AG04450 (cell line): Measurements from ENCODE around the gene RAB3IL1. TPM values are rescaled to one million over a fixed set of nuclear protein-coding genes. Genes with fewer than 3 reads are reported as not detected.

Experiments
- CTCF ChIA-PET: fragments of 300-600, 350-600 bp; formaldehyde crosslinking; extraction: SDS; loops from one replicate; lab custom pipeline; 2022; ENCODE audit warnings: antibody characterized with exemption, inconsistent platforms; lab: Charles Lee
- POLR2A ChIA-PET: fragments of 350-600 bp; formaldehyde crosslinking; extraction: SDS; loops from one replicate; lab custom pipeline; 2021; ENCODE audit warnings: antibody characterized with exemption, inconsistent platforms; lab: Yijun Ruan, JAX
- DNase-seq: peaks from one replicate; pipeline ENCODE4 v3.0.0-alpha.2; 2011; ENCODE audit warnings: low read depth, low spot score
- H3K27ac ChIP-seq: one replicate; pipeline ENCODE4 v1.5.1; 2012; ENCODE audit warnings: low read depth, low read length, control low read depth
- H3K27me3 ChIP-seq: one replicate; pipeline ENCODE4 v1.6.0; 2012; ENCODE audit warnings: low read length; ENCODE audit not compliant: control insufficient read depth, insufficient read depth
- H3K4me3 ChIP-seq: 2 replicates; pipeline ENCODE4 v1.5.1; 2011; ENCODE audit warnings: mild to moderate bottlenecking, low read depth, low read length, control low read depth
- H3K9me3 ChIP-seq: 2 replicates; pipeline ENCODE4 v1.5.1; 2012; ENCODE audit warnings: low read length; ENCODE audit not compliant: control insufficient read depth, insufficient read depth
- CTCF ChIP-seq: IDR thresholded peaks from 2 replicates; pipeline ENCODE4 v1.5.1; 2011; ENCODE audit warnings: low read depth, low read length, control low read depth, inconsistent platforms
- polyA plus RNA-seq: library from polyadenylated mRNA; depleted of rRNA; stranded (reverse); fragments of >200 nt; gene quantifications from 2 replicates; pipeline ENCODE4 v1.2.3, GENCODE V29; 2011

RAB3IL1 gene
- polyA plus RNA-seq, 1 experiment: 2.7 TPM

DNA sequence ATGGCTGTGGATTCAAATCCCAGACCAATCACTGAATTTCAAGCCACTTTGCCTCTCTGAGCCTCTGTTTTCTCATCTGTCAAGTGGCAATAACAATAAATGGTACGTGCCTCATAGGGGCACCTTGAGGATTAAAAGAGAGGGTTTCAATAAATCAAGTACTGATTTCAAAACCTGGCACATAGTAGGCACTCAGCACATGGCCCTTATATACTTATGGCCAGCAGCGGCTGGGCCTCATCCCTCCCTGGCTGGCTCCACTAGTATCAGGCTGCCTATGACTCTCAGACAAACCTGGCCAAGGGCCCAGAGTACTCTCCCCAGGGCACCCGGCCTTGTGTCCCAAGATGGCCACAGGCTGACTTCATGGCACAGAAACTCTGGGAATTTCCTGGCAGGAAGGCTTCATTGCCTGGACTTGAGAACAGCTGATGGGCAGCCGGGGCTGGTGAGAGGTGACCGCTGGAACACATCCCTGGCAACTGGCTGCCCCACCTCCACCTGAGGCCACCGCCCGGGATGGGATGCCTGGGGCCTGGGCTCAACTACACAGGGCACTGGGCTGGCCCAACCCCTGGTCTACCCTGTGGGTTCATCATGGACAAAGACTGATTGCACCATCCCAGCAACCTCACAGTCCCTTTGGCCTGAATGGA, 29.4 kb downstream of the RAB3IL1 start:
- H3K4me3 ChIP-seq: no peak overlapping the region

DNA sequence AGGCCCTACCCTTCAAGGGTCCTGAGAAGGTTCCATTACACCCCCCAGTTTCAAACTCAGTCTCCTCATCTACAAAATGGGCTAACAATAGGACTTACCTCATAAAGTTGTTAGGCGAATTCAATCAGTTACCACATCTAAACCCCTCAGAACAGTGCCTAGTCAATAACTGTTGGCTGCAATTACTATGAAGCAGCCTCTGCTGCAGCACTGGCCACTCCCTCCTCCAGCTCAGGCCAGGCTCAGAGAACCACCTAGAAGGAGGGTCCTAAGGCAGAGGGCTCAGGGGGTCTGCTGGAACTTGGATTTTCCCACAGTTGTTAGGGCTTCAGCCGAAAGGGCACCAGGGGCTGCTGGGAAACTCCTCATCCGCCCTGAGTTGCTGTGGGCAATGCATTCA, 30.7 kb downstream of the RAB3IL1 start:
- DNase-seq: no peak
- Histone ChIP-seq H3K4me3 (no peak overlapping the region), H3K9me3 (peaks cover 5% of the 10 kb centered on the region), H3K27ac (no peak overlapping the region), H3K27me3 (no peaks in the 10 kb centered on the region)
- CTCF ChIA-PET: interaction anchor here (1.4 to 2.5 kb wide), 2 partner anchors 12 to 195 kb away, joined by 7 to 14 read pairs; no protein-coding TSS in a partner anchor
- POLR2A ChIA-PET: no interaction called here
- TF ChIP-seq CTCF: no peak

More for the DNA sequence above, 29.4 kb downstream of the RAB3IL1 start:
- TF ChIP-seq CTCF: no peak
- peaks cover 5% of the 10 kb centered on the region for H3K9me3 ChIP-seq
- ChIA-PET CTCF (interaction anchor here (1.1 to 2.5 kb wide), 3 partner anchors 11 to 220 kb away, joined by 4 to 14 read pairs (median 6); no protein-coding TSS in a partner anchor), POLR2A (no interaction called here)
- DNase-seq: no peak
- peak overlapping the region; percentile 31 for H3K27ac ChIP-seq
- no peaks in the 10 kb centered on the region for H3K27me3 ChIP-seq

GRCh38 chr11:61885784-61886580, 31.4 kb downstream of the RAB3IL1 start:
- H3K27me3 ChIP-seq: no peaks in the 10 kb centered on the region
- no peak for DNase-seq
- no peak for TF ChIP-seq CTCF
- CTCF ChIA-PET: interaction anchor here (1.1 to 2.5 kb wide), 3 partner anchors 13 to 196 kb away, joined by 3 to 14 read pairs (median 7); no protein-coding TSS in a partner anchor
- H3K4me3 ChIP-seq: no peak overlapping the region
- H3K27ac ChIP-seq: no peak overlapping the region
- H3K9me3 ChIP-seq: peaks cover 5% of the 10 kb centered on the region
- POLR2A ChIA-PET: no interaction called here

DNA sequence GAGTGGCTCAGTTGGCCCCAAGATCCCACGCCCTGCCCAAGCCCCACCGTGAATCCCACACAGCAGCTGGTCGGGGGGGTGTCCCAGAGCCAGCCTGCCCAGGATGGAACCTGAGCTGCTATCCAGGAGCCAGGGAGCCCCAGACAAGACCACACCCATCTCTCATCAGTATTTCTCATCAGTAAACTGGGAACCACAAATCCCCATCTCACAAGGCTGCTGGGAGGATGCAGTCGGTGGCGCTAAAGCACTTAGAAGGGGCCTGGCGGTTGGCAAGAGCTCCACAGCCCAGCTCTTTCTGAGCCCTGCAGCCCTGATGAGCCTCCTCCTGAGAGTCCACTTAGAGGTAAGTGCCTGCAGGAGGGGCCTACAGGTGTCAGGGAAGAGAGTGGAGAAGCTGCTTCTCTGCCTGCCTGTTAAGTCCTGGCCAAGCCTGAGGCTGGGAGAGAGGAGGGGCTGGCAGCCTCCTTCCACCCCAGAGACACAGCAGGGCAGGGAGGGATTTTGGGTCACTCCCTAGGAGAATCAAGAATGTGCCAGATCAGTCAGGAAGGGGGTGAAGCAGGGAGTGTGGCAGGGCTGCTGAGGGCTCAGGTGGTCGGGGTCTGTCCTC, 32.1 kb downstream of the RAB3IL1 start:
- no peaks in the 10 kb centered on the region for H3K27me3 ChIP-seq
- H3K27ac ChIP-seq: no peak overlapping the region
- no peak for DNase-seq
- H3K4me3 ChIP-seq: no peak overlapping the region
- TF ChIP-seq CTCF: no peak
- ChIA-PET CTCF (interaction anchor here (0.9 to 2.2 kb wide), 4 partner anchors 13 to 197 kb away, joined by 3 to 18 read pairs (median 6); no protein-coding TSS in a partner anchor), POLR2A (no interaction called here)
- H3K9me3 ChIP-seq: peaks cover 5% of the 10 kb centered on the region
